GM12801 (cell line): ENCODE data around the gene GRAMD1B.

ENCODE experiments used
- TF ChIP-seq, protein P1 (sequence below): IDR thresholded peaks from one replicate; pipeline ENCODE4 v1.5.1; 2011; ENCODE audit warnings: control low read depth; ENCODE audit not compliant: insufficient read length; ENCODE audit errors: extremely low read depth

Gene GRAMD1B

DNA sequence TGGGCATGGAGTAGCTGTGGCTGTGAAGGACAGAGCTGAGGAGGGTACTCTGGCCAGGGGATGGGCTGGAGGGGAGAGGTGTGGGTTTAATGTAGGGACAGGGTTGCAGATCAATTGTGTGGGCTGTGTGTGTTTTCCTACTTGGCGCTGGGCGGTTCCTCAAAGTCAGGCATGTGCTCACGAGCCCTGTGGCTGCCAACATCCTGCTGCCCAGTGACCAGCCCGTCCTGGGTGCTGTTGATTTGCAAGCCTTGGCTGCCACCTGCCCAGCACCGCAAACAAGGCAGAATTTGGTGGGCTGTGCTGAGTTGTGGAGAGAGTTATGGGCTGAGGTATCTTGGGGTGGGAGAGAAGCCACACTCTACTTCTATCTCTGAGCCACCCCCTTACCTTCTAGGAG, 155.1 kb downstream of the GRAMD1B start:
- TF ChIP-seq, protein P1, sequence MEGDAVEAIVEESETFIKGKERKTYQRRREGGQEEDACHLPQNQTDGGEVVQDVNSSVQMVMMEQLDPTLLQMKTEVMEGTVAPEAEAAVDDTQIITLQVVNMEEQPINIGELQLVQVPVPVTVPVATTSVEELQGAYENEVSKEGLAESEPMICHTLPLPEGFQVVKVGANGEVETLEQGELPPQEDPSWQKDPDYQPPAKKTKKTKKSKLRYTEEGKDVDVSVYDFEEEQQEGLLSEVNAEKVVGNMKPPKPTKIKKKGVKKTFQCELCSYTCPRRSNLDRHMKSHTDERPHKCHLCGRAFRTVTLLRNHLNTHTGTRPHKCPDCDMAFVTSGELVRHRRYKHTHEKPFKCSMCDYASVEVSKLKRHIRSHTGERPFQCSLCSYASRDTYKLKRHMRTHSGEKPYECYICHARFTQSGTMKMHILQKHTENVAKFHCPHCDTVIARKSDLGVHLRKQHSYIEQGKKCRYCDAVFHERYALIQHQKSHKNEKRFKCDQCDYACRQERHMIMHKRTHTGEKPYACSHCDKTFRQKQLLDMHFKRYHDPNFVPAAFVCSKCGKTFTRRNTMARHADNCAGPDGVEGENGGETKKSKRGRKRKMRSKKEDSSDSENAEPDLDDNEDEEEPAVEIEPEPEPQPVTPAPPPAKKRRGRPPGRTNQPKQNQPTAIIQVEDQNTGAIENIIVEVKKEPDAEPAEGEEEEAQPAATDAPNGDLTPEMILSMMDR = no peak

DNA sequence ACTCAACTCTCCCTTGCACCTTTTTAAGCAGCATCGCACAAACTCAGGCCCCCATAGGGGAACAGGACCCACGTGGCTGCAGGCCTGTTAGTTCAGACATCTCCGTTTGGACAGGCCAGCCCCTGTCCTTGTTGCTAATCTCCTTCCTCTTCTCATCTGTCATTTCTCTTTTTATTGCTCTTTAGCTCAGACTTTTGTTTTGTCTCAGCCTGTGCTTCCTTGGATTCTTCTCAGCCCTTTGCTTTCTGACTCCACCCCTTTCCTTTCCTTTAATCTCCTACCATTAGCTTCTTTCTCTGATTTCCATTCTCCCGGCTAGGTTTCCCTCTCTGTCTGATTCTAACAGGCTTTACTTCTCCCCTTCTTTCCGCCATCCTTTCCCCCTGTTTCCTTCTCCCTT, 155.6 kb downstream of the GRAMD1B start:
- TF ChIP-seq, protein P1 = no peak

DNA sequence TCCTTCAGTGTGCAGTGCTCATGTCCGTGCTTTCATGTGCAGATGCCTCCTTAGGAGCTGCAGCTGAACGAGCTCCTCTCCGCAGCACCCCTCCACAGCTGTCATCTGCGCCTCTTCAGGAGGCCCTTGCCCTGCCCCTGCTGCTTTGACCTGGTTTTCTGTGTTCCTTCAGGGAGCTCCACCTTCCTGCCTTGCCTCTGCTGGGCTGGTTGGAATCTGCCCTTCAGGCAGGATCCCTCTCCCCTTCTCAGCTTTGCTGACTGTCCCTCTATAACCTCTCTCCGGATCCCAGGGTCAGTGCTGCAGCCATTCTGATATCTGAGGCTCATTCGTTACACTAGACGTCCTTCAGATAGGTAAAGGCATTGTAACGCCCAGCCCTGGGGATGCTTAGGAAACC, 156.5 kb downstream of the GRAMD1B start:
- TF ChIP-seq, protein P1 = no peak

DNA sequence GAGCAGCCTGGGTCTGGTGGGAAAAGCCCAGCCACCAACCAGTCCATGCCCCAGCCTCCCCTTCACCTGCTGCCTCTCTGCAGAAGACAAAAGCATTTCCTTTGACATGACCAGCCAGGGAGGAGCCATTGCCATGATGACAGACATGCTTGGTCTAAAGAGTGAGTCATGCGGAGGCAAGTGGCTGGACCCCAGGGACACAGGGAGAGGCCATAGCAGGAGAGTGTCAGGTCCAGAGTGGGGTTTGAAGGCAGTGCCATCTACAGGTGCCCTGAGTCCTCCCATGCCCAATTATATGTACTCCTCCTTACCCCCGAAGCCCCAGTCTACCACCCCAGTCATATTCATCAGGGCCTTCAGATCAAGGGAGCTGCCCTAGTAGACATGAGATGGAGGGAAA, 157.0 kb downstream of the GRAMD1B start:
- TF ChIP-seq, protein P1 = no peak

DNA sequence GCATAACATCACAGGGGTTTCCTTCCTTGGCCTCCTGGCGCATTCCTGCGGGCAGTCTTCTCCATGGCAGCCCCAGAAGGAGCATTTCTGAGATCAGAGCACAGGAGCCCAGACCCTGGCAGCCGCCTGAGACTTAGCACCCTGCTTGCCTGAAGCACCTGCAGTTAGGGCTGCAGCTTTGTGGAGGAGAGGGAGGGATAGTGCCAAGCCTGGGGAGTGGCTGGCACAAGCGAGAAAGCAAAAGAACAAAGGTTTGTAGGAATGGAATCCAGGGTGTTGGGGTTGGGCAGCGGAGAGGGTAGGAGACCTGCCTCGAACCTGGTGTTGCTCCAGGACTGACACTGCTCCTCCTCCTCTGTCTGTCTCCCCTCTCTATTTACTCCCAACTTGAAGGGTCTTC, 157.5 kb downstream of the GRAMD1B start:
- TF ChIP-seq, protein P1 = no peak

GRCh38 chr11:123588117-123588863, 158.2 kb downstream of the GRAMD1B start:
- TF ChIP-seq, protein P1 = no peak

DNA sequence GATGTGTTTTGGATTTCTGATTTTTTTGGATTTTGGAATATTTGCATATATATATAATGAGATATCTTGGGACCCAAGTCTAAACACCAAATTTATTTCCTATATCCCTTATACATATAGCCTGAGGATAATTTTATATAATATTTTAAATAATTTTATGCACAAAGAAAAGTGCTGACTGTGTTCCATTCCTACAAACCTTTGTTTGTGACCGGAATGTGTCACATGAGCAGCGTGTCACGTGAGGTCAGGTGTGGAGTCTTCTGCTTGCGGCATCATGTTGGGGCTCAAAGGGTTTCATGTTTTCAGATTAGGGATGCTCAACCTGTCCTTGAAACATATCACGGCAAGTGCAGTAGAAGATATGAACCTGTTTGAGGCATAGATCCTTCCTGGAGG, 158.8 kb downstream of the GRAMD1B start:
- TF ChIP-seq, protein P1 = no peak
